ENCODE measurements around the gene CPD.

CPD gene

GRCh38 chr17:30378825-30379302, at the start of gene CPD:
Gene CPD, plus strand, starts transcription at chr17:30378927. Its CDS starts 54 bp downstream, at chr17:30378981.
- Histone ChIP-seq H3K4me3 (peak within 1 kb of the TSS; percentile 90), H3K36me3 (ENCODE audit: insufficient read depth, low read length) (no peaks in the 10 kb centered on the region), H3K27ac (no peak within 1 kb of the TSS), H3K9ac (ENCODE audit: insufficient read length) (peak within 1 kb of the TSS; percentile 78), H3K9me3 (ENCODE audit: low read depth, low read length) (no peaks in the 10 kb centered on the region)
- TF ChIP-seq POLR2AphosphoS5 (IDR thresholded peaks at IDR 0.05; ENCODE audit: borderline replicate concordance, low read depth, low read length) (peak; percentile 86), FOXP2 (optimal IDR thresholded peaks at IDR 0.05; ENCODE audit: control extremely low read depth, extremely low read length, insufficient read depth) (peak; percentile 36), EZH2 (IDR thresholded peaks at IDR 0.05) (no peak)
- DNase-seq (ENCODE audit: low read depth, low spot score), result no peak

DNA sequence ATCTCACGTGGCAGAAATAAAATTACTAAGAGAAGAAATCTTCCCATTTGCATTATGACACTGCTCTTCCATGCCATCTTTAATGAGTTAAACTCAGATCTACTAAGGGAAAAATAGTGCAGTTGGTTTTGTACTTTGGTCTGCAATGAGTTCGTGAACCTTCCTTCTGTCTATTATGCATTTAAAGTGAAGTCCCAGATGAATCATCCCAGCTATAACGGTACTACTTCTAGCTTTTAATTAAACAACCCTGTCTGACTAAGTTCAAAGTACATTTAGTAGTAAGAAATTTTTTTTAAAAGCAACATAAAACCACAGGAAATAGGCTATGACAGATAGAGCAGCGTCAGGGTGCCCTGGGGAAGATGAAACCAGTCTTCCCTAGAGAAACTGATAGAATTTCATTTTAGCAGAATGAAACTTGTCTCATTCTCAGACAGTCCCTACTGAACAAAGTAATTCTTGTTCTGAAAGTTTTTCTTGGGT, 46.6 kb upstream of the CPD start:
- Histone ChIP-seq H3K36me3 (ENCODE audit: insufficient read depth, low read length) (no peaks in the 10 kb centered on the region), H3K4me3 (peak overlapping the region; percentile 63), H3K27ac (peak overlapping the region; percentile 64; the same call in 1 of the 2 replicates), H3K9me3 (ENCODE audit: low read depth, low read length) (no peaks in the 10 kb centered on the region), H3K9ac (ENCODE audit: insufficient read length) (peak overlapping the region; percentile 24)
- DNase-seq (ENCODE audit: low read depth, low spot score), result peak; percentile 52
- TF ChIP-seq POLR2AphosphoS5 (IDR thresholded peaks at IDR 0.05; ENCODE audit: borderline replicate concordance, low read depth, low read length) (no peak), FOXP2 (optimal IDR thresholded peaks at IDR 0.05; ENCODE audit: control extremely low read depth, extremely low read length, insufficient read depth) (no peak)

- TF ChIP-seq FOXP2 (optimal IDR thresholded peaks at IDR 0.05; ENCODE audit: control extremely low read depth, extremely low read length, insufficient read depth) (no peak), POLR2AphosphoS5 (IDR thresholded peaks at IDR 0.05; ENCODE audit: borderline replicate concordance, low read depth, low read length) (no peak), EZH2 (IDR thresholded peaks at IDR 0.05) (no peak)
These were observed 45.0 kb upstream of the CPD start, which contains the start of gene TMIGD1 for GRCh38 chr17:30333503-30334360. Gene TMIGD1, minus strand, starts transcription at chr17:30334057. Its CDS starts 1,924 bp downstream, at chr17:30332133.

GRCh38 chr17:30334421-30334820, 44.3 kb upstream of the CPD start:
- H3K4me3 ChIP-seq, result no peak overlapping the region
- TF ChIP-seq EZH2 (IDR thresholded peaks at IDR 0.05) (no peak), POLR2AphosphoS5 (IDR thresholded peaks at IDR 0.05; ENCODE audit: borderline replicate concordance, low read depth, low read length) (no peak), FOXP2 (optimal IDR thresholded peaks at IDR 0.05; ENCODE audit: control extremely low read depth, extremely low read length, insufficient read depth) (no peak)
- H3K9ac ChIP-seq (ENCODE audit: insufficient read length), result no peak overlapping the region
- no peak for DNase-seq (ENCODE audit: low read depth, low spot score)
- H3K27ac ChIP-seq, result no peak overlapping the region
- H3K36me3 ChIP-seq (ENCODE audit: insufficient read depth, low read length), result no peaks in the 10 kb centered on the region
- H3K9me3 ChIP-seq (ENCODE audit: low read depth, low read length), result no peaks in the 10 kb centered on the region

More at GRCh38 chr17:30333503-30334360, 45.0 kb upstream of the CPD start, which contains the start of gene TMIGD1:
- no peak within 1 kb of the TSS for H3K27ac ChIP-seq
- no peaks in the 10 kb centered on the region for H3K9me3 ChIP-seq (ENCODE audit: low read depth, low read length)
- H3K36me3 ChIP-seq (ENCODE audit: insufficient read depth, low read length), result no peaks in the 10 kb centered on the region
- H3K4me3 ChIP-seq, result no peak within 1 kb of the TSS
- H3K9ac ChIP-seq (ENCODE audit: insufficient read length), result no peak within 1 kb of the TSS
- DNase-seq (ENCODE audit: low read depth, low spot score), result no peak

DNA sequence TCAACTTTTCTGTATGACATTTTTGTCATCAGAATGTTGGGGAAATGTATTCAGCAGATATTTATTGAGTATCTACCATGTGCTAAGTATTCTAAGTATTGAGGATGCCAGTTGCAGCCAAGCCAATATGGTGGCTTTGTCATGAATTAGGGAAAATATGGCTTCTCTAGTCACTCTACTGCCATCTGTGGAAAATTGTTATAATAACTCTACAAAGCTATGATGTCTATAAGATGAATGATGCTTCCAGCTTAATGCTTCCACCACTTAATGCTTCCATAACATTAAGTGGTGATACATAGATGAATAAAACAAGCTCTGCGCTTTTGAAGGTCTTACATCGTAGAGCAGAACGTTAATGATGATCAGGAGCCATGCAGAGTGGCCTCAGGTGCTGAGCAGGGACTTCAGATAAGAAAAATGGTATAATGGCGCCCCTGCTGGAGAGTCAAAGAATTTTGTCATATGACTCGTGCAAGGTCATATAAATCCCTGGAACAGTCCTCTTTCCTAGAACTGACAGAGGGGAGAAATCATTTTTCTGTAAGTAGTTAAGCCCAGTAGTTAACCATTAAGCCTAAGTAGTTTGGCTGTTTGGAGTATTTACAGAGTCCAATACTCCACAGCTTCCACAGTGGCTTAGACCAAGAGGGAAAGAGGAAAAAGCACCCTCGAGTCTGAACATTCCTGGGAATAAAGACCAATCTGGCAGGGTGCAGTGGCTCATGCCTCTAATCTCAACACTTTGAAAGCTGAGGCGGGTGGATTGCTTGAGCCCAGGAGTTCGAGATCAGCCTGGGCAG, 42.2 kb upstream of the CPD start:
- Histone ChIP-seq H3K9ac (ENCODE audit: insufficient read length) (no peak overlapping the region), H3K9me3 (ENCODE audit: low read depth, low read length) (no peaks in the 10 kb centered on the region), H3K4me3 (no peak overlapping the region), H3K36me3 (ENCODE audit: insufficient read depth, low read length) (no peaks in the 10 kb centered on the region), H3K27ac (no peak overlapping the region)
- peak; percentile 57 for DNase-seq (ENCODE audit: low read depth, low spot score)
- TF ChIP-seq FOXP2 (optimal IDR thresholded peaks at IDR 0.05; ENCODE audit: control extremely low read depth, extremely low read length, insufficient read depth) (no peak), EZH2 (IDR thresholded peaks at IDR 0.05) (no peak), POLR2AphosphoS5 (IDR thresholded peaks at IDR 0.05; ENCODE audit: borderline replicate concordance, low read depth, low read length) (no peak)

GRCh38 chr17:30337393-30337999, 41.2 kb upstream of the CPD start:
- DNase-seq (ENCODE audit: low read depth, low spot score), result no peak
- H3K36me3 ChIP-seq (ENCODE audit: insufficient read depth, low read length), result no peaks in the 10 kb centered on the region
- no peak overlapping the region for H3K27ac ChIP-seq
- no peaks in the 10 kb centered on the region for H3K9me3 ChIP-seq (ENCODE audit: low read depth, low read length)
- H3K9ac ChIP-seq (ENCODE audit: insufficient read length), result no peak overlapping the region
- TF ChIP-seq EZH2 (IDR thresholded peaks at IDR 0.05), result no peak
- H3K4me3 ChIP-seq, result no peak overlapping the region

- DNase-seq (ENCODE audit: low read depth, low spot score), result no peak
- no peaks in the 10 kb centered on the region for H3K9me3 ChIP-seq (ENCODE audit: low read depth, low read length)
These were observed 39.6 kb upstream of the CPD start for GRCh38 chr17:30339086-30339485.

More at GRCh38 chr17:30339086-30339485, 39.6 kb upstream of the CPD start:
- H3K27ac ChIP-seq, result no peak overlapping the region
- H3K9ac ChIP-seq (ENCODE audit: insufficient read length), result no peak overlapping the region
- TF ChIP-seq FOXP2 (optimal IDR thresholded peaks at IDR 0.05; ENCODE audit: control extremely low read depth, extremely low read length, insufficient read depth) (no peak), EZH2 (IDR thresholded peaks at IDR 0.05) (no peak), POLR2AphosphoS5 (IDR thresholded peaks at IDR 0.05; ENCODE audit: borderline replicate concordance, low read depth, low read length) (no peak)
- H3K4me3 ChIP-seq, result no peak overlapping the region
- no peaks in the 10 kb centered on the region for H3K36me3 ChIP-seq (ENCODE audit: insufficient read depth, low read length)

Measured in SK-N-MC (cell line).